Natural killer cell (primary cell): Measurements from ENCODE around the gene LIN9. TPM values are rescaled to one million over a fixed set of nuclear protein-coding genes. Genes with fewer than 3 reads are reported as not detected.

Experiments used
- ATAC-seq, 3 donors: fragments of 150-1000 bp in 2 of 3; fragments of 200-7000 bp in 1 of 3; cut with Tn5 transposase; 1 replicate in 1 of 3; 2 replicates in 2 of 3; pipeline ENCODE4 v1.10.0; 2021; ENCODE audit warnings: mild to moderate bottlenecking in 2 of 3, moderate library complexity in 2 of 3
- DNase-seq, 2 donors: peaks; one replicate each; pipeline versions ENCODE4 v3.0.0 to v3.0.0-alpha.2; 2013 to 2021; ENCODE audit warnings: mixed read lengths in 1 of 2
- H3K27ac ChIP-seq: one replicate; pipeline ENCODE4 v1.5.1; 2013; ENCODE audit warnings: mild to moderate bottlenecking, low read length
- H3K27me3 ChIP-seq: one replicate; pipeline ENCODE4 v1.6.1; 2013; ENCODE audit warnings: low read length; ENCODE audit not compliant: control insufficient read depth, insufficient read depth
- H3K36me3 ChIP-seq: one replicate; pipeline ENCODE4 v1.6.1; 2013; ENCODE audit warnings: low read length; ENCODE audit not compliant: control insufficient read depth, insufficient read depth
- H3K4me1 ChIP-seq: one replicate; pipeline ENCODE4 v1.6.1; 2013; ENCODE audit warnings: low read length; ENCODE audit not compliant: control insufficient read depth, insufficient read depth
- H3K4me3 ChIP-seq: one replicate; pipeline ENCODE4 v1.5.1; 2013; ENCODE audit warnings: low read length
- H3K9me3 ChIP-seq: one replicate; pipeline ENCODE4 v1.6.1; 2013; ENCODE audit warnings: low read length; ENCODE audit not compliant: control insufficient read depth, insufficient read depth
- H3K27ac Mint-ChIP-seq, 2 donors: one replicate each; pipeline ENCODE4 v1.8.0; 2022; ENCODE audit warnings: mild to moderate bottlenecking in 2 of 2, mixed read lengths in 2 of 2, moderate library complexity in 1 of 2
- H3K27me3 Mint-ChIP-seq, 2 donors: one replicate each; pipeline ENCODE4 v1.8.0; 2022; ENCODE audit warnings: low read depth in 2 of 2, mixed read lengths in 2 of 2
- H3K36me3 Mint-ChIP-seq: one replicate; pipeline ENCODE4 v1.8.0; 2022; ENCODE audit warnings: mixed read lengths
- H3K4me1 Mint-ChIP-seq, 2 donors: one replicate each; pipeline ENCODE4 v1.8.0; 2022; ENCODE audit warnings: mixed read lengths in 2 of 2
- H3K4me3 Mint-ChIP-seq: one replicate; pipeline ENCODE4 v1.8.0; 2022; ENCODE audit warnings: mild to moderate bottlenecking, moderate library complexity, mixed read lengths
- H3K9me3 Mint-ChIP-seq, 2 donors: one replicate each; pipeline ENCODE4 v1.8.0; 2022; ENCODE audit warnings: mixed read lengths in 2 of 2
- WGBS: methylation state at CpG from one replicate; pipeline ENCODE4 v1.1.7; 2013; ENCODE audit warnings: missing lambda C conversion rate; ENCODE audit not compliant: insufficient coverage; 5-methylcytosine and 5-hydroxymethylcytosine counted together
- intact Hi-C: fragments of 100-400 bp; cut with micrococcal nuclease; formaldehyde crosslinking; loops from one replicate; pipeline ENCODE4 v1.14.2; 2022
- total RNA-seq, 4 donors: library from RNA; stranded (reverse); fragments of 120-200 nt in 1 of 4; gene quantifications; one replicate each; pipeline versions ENCODE4 v1.2.3 to v1.2.4, GENCODE V29; 2013 to 2022
- TF ChIP-seq, protein P1 (sequence below): fragments of 200-600 bp; IDR thresholded peaks from one replicate; pipeline ENCODE4 v1.8.0; 2022; ENCODE audit warnings: antibody characterized with exemption

Gene LIN9
- total RNA-seq, 3 donors from 2014 or later (not counting 1 experiment from before 2014, with no cell fraction given): 1.3 to 2.9 (median 2.4) TPM

- Mint-ChIP-seq H3K4me1 (peaks cover 6 to 7% of the 10 kb centered on the region in 2 donors), H3K27me3 (peaks cover 0 to 5% of the 10 kb centered on the region in 2 donors), H3K9me3 (no peaks in the 10 kb centered on the region), H3K27ac (no peak overlapping the region), H3K36me3 (no peaks in the 10 kb centered on the region), H3K4me3 (no peak overlapping the region)
- Histone ChIP-seq H3K9me3 (no peaks in the 10 kb centered on the region), H3K4me3 (no peak overlapping the region), H3K36me3 (no peaks in the 10 kb centered on the region), H3K27ac (no peak overlapping the region), H3K27me3 (no peaks in the 10 kb centered on the region), H3K4me1 (peaks cover 11% of the 10 kb centered on the region)
- 92% methylated on average over 2 of the region's 2 CpGs for WGBS
- ATAC-seq (no peak), DNase-seq (no peak)
- intact Hi-C loops: no loop called here
- TF ChIP-seq, protein P1, sequence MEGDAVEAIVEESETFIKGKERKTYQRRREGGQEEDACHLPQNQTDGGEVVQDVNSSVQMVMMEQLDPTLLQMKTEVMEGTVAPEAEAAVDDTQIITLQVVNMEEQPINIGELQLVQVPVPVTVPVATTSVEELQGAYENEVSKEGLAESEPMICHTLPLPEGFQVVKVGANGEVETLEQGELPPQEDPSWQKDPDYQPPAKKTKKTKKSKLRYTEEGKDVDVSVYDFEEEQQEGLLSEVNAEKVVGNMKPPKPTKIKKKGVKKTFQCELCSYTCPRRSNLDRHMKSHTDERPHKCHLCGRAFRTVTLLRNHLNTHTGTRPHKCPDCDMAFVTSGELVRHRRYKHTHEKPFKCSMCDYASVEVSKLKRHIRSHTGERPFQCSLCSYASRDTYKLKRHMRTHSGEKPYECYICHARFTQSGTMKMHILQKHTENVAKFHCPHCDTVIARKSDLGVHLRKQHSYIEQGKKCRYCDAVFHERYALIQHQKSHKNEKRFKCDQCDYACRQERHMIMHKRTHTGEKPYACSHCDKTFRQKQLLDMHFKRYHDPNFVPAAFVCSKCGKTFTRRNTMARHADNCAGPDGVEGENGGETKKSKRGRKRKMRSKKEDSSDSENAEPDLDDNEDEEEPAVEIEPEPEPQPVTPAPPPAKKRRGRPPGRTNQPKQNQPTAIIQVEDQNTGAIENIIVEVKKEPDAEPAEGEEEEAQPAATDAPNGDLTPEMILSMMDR: no peak
Measured at GRCh38 chr1:226306425-226306824, 2.5 kb downstream of the LIN9 start.

DNA sequence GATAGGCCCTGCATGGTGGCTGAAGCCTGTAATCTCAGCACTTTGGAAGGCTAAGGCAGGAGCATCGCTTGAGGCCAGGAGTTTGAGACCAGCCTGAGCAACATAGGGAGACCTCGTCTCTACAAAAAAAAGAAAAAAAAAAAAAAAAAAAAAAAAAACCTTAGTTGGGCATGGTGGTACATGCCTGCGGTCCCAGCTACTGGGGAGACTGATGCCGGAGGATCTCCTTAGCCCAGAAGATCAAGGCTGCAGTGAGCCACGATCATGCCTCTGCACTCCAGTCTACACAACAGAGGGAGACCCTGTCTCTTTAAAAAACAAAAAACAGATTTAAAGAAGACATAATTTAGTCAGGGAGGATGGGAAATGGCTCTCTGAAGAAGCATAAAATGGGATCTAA, 3.8 kb downstream of the LIN9 start:
- Mint-ChIP-seq H3K27ac (no peak overlapping the region), H3K36me3 (no peaks in the 10 kb centered on the region), H3K9me3 (no peaks in the 10 kb centered on the region), H3K4me1 (peaks cover 6 to 7% of the 10 kb centered on the region in 2 donors), H3K4me3 (no peak overlapping the region), H3K27me3 (no peaks in the 10 kb centered on the region)
- intact Hi-C loops: no loop called here
- Histone ChIP-seq H3K36me3 (no peaks in the 10 kb centered on the region), H3K27ac (no peak overlapping the region), H3K9me3 (no peaks in the 10 kb centered on the region), H3K4me3 (no peak overlapping the region), H3K4me1 (peaks cover 11% of the 10 kb centered on the region), H3K27me3 (no peaks in the 10 kb centered on the region)
- WGBS: 92% methylated on average over 5 of the region's 5 CpGs
- DNase-seq (no peak), ATAC-seq (no peak)
- TF ChIP-seq, protein P1: no peak

DNA sequence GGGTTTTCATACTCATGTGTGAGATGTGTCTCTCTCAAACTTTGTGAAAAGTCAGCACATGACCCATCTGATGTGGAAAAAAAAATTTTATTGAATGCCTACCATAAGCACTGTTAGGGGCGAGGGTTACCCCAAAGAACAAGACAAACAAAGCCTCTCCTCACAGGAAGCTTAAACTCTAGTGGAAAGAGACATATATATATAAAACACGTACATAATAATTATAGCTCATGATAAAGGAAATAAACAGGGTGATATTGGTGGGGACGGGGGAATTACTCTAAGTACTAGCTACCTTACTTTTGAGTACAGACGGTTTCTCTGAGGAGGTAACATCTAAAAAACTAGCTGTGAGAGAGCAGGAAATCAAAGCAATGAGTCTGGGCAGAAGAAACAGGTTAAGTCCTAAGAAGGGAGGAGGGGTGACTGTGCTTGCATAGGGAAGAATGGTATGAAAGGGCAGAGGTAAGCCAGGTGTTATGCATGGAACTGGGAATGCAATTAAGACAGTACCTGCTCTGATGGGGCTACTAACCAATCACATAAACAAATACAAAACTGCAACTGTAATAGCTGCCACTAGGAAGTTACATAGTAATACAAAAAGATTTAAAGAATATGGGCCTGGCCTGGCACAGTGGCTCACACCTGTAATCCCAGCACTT, 4.5 kb downstream of the LIN9 start:
- Histone ChIP-seq H3K4me3 (no peak overlapping the region), H3K27me3 (no peaks in the 10 kb centered on the region), H3K27ac (no peak overlapping the region), H3K9me3 (no peaks in the 10 kb centered on the region), H3K36me3 (no peaks in the 10 kb centered on the region), H3K4me1 (peaks cover 7% of the 10 kb centered on the region)
- Mint-ChIP-seq H3K36me3 (no peaks in the 10 kb centered on the region), H3K27ac (no peak overlapping the region), H3K4me3 (no peak overlapping the region), H3K27me3 (no peaks in the 10 kb centered on the region), H3K4me1 (no peaks in the 10 kb centered on the region), H3K9me3 (no peaks in the 10 kb centered on the region)
- WGBS: 93% methylated on average over 2 of the region's 4 CpGs
- DNase-seq: no peak
- intact Hi-C loops: no loop called here
- no peak for ATAC-seq
- TF ChIP-seq, protein P1: no peak

- no peak overlapping the region for H3K27ac Mint-ChIP-seq
- no peaks in the 10 kb centered on the region for H3K4me1 Mint-ChIP-seq
- DNase-seq: no peak
- no peak overlapping the region for H3K27ac ChIP-seq
- no peak overlapping the region for H3K4me3 ChIP-seq
- TF ChIP-seq, protein P1: no peak
- H3K27me3 ChIP-seq: no peaks in the 10 kb centered on the region
- no peaks in the 10 kb centered on the region for H3K36me3 Mint-ChIP-seq
- no peaks in the 10 kb centered on the region for H3K9me3 ChIP-seq
- H3K27me3 Mint-ChIP-seq: no peaks in the 10 kb centered on the region
- ATAC-seq: no peak
- no peak overlapping the region for H3K4me3 Mint-ChIP-seq
- no peaks in the 10 kb centered on the region for H3K4me1 ChIP-seq
- no peaks in the 10 kb centered on the region for H3K9me3 Mint-ChIP-seq
- intact Hi-C loops: no loop called here
- peaks cover 1% of the 10 kb centered on the region for H3K36me3 ChIP-seq
- no CpG with 5 or more reads among the region's 1 CpG for WGBS
Measured at GRCh38 chr1:226302731-226303130, 6.2 kb downstream of the LIN9 start.
